ENCODE measurements around the gene PPP1R15A.
"Not testable (repeated sequence)": the region's sequence is repeated elsewhere in the genome, so short reads cannot be mapped to it uniquely, and the experiment has no call there.

The PPP1R15A gene

DNA sequence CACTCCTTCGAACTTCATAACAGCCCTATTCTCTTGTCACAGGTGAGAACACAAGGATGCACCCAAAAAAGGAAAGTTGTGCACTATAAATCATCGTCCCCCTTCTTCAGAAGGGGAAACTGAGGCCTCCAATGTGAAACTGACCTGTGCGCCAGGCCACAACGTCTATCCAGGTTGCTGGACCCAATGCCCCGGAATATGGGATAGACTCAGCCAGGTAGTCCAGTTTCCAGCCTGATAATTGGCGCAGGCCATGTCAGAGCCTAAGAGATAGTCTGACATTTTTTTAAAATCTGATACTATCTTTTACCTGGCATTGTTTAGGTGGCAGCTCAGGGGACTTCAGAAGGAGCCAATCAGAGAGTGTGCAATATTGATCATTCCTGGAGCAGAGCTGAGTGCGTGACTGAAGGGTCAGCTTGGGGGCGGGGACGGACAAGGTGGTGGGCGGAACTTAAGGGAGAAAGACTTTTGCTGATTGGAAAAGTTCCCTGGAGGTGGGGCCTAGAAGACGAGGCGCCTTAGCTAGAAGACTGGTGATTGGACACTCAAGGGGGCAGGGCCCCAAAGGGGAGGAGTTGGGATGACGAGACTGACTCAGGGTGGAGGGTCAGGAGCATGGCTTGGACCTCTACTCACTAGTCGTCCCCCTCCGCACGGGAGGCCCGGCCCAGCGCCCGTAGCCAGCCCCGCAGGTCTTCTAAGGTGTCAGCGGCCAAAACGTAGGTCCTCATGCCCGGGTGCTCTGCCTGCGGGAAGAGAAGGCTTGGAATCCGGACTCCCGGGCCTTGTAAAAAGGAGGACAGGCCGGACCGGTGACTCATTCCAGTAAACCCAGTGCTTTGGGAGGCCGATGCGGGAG is 12.3 kb upstream of the PPP1R15A start:
- no peak for DNase-seq (ENCODE audit: low read depth)

DNA sequence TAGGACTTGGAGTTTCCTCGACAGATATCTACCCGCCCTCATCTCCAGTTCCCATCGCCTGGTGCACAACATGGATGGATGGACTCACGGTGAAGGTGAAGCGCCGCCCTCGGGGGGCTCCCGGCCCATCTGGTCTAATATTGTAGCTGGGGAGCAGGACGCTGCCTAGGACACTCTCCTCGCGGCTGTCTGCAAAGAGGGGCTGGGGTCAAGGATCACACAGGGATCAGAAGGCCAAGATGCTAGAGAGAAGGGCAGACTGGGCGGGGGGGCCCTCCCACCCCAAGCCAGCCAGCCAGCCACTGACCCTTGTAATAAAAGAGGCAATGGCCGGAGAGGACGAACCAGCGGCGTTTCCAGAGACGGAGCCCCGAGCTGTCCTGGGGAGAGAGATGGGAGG is 10.9 kb upstream of the PPP1R15A start:
- no peak for DNase-seq (ENCODE audit: low read depth)

DNA sequence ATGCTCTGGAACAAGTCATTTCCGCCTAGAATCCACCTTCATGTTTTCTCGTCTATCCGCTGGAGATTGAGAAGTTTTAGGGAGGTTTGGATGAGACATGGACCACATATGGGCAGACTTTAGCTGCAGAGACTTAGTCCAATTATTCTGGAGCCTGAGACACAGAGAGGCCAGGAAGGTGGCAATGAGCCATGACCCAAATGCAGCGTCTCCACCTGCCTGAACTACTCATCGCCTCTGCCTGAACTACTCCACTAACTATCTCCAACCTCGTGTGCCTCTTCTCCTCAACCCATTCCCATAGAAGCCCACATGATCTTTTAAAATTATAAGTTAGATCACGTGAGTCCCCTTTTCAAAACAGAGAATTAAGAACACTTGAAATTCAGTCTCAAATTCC is 9.4 kb upstream of the PPP1R15A start:
- no peak for DNase-seq (ENCODE audit: low read depth)

DNA sequence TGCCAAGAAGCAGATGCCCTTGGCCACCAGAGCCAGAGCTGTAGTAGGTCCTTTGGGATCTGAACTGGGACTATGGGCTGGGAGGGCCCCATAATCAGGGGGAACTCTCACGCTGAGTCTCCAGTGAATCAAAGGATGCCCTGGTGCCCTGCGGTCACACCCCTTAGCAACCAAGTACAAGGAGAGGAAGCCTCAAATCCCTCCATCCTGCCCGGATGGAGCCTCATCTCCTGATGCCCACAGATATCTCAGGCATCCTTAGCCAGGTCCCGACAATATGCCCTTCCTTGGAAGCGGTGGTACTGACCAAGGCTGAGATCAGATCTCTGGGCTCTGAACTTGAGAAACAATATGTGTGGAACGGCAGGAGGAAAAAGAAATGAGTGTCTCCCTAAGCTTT is 5.5 kb upstream of the PPP1R15A start:
- no peak for DNase-seq (ENCODE audit: low read depth)

DNA sequence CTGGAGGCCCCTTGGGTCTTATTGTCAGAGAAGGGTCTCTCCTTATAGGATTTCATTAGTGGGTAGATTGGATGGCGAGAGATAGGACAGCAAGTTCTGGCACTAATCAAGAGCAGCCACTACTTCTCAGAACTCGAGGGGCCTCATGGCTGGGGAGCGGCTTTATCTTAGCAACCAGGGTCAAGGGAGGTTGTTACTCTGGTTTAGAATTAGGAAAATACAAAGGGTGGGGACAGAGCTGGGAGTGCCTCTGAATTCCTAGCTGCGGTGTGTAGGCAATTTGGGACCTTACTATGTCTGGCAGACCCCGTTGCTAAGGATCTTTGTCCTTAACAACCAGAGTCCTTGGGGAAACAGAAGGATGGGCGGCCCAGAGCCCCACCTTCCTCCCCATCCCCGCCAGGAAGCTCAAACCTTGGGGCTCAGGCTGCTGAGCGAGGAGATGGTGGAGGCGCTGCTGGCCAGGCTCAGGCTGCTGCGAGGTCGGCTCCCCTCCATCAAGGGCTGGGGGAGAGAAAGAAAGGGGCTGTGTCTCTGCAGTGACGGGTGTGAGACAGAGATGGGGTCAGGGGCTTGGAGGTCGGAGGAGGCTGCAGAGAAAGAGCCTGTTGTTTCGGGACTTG is 5.0 kb upstream of the PPP1R15A start:
- DNase-seq (ENCODE audit: low read depth), result no peak

DNA sequence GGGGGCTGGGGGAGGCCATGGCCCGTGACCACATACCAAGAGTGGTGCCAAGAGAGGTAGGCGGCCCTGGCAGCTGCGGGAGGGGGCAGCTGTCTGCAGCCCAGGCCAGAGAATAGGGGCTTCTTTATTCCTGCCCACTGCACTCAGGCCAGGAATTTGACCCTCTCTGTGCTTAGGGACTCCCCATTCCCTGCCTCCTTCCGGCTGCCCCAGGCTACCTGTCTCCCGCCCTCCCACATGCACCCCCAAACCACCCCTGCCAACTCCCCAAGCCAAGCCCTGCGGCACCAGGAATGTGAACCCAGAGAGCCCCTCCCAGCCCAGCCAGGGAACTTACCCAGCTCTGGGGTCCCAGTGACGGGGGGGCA is 4.5 kb upstream of the PPP1R15A start:
- no peak for DNase-seq (ENCODE audit: low read depth)

DNA sequence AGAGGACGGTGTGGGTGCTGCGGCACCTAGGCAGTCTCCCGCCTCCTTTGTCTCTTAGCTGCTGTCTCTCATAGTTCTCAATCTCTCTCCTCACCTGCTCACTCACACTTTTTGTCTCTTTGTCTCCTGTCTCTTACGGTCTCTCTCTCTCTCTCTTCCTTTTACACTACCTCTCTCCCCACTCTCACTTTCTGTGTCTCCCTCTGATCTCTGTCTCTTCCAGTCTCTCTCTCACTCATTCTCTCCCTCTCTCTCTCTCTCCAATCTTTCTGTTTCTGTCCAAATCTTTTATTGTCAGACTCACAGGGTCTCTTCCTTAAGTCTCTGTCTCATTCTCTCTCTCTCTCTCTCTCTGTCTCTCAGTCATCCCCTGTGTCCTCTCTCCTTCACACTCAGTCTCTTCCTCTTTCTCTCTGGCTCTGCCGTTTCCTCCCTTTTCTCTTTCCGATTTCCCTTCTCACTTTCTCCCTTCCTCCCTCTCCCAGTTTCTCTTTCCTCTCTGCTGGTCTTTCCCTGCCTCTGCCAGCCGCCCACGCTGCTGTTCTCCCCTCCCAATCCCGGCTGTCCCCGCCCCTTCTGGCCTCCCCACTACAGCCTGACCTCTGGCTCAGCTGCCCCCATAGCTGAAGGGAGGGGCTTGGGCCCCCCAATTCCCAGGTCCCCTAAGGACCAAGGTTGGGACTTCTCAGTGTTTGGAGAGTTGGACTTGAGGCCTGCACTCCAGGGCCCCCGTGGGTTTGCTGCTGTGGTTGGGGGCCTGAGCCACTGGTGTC is 3.9 kb upstream of the PPP1R15A start, which contains the start of gene PLEKHA4:
Gene PLEKHA4 (minus strand): TSS at position 504 of the 773 bp plus-strand sequence. CDS start 997 bp downstream, outside the sequence.
- DNase-seq (ENCODE audit: low read depth), result no peak

DNA sequence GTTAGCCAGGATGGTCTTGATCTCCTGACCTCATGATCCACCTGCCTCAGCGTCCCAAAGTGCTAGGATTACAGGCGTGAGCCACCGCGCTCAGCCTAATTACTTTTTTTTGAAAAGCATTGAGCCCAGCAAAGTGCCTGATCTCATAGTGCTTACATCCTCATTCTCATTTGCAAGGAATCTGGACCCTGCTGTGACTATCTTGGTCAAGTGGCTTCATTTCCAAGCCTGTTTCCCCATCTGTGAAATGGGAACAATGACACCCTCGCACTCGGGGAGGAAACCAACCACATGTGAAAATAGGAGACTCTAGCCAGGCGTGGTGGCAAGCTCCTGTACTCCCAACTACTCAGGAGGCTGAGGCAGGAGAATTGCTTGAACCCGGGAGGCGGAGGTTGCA is 2.2 kb upstream of the PPP1R15A start:
- DNase-seq (ENCODE audit: low read depth), result no peak

DNA sequence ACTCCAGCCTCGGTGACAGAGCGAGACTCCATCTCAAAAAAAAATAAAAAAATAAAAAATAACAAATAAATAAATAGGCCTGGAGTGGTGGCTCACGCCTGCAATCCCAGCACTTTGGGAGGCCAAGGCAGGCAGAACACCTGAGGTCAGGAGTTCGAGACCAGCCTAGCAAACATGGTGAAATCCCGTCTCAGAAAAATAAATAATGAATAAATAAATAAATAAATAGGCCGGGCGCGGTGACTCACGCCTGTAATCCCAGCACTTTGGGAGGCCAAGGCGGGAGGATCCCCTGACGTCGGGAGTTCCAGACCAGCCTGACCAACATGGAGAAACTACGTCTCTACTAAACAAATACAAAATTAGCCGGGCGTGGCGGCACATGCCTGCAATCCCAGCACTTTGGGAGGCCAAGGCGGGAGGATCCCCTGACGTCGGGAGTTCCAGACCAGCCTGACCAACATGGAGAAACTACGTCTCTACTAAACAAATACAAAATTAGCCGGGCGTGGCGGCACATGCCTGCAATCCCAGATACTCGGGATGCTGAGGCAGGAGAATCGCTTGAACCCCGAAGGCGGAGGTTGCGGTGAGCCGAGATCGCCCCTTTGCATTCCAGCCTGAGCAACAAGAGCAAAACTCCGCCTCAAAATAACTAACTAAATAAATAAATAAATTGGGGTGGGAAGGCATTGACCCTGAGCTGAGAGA is 595 bp upstream of the PPP1R15A start:
- not testable (repeated sequence) for DNase-seq (ENCODE audit: low read depth)

DNA sequence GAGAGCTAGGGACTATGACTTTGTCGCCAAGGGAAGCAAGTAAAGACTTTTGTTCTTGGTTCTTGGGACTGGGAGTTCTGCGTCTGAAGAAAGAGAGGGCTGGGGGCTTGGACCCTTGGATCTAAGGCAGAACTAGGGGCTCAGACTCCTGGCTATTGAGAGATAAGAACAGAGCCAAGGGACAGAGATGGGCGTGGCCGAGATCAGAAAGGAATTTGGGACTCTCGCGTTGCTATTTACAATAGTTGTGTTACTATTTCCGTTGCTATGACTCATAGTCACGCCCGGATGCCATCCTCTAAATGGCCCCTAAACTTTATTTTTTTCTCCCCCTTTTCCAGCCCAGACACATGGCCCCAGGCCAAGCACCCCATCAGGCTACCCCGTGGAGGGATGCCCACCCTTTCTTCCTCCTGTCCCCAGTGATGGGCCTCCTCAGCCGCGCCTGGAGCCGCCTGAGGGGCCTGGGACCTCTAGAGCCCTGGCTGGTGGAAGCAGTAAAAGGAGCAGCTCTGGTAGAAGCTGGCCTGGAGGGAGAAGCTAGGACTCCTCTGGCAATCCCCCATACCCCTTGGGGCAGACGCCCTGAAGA is 759 bp downstream of the PPP1R15A start:
- DNase-seq (ENCODE audit: low read depth), result peak; percentile 79

DNA sequence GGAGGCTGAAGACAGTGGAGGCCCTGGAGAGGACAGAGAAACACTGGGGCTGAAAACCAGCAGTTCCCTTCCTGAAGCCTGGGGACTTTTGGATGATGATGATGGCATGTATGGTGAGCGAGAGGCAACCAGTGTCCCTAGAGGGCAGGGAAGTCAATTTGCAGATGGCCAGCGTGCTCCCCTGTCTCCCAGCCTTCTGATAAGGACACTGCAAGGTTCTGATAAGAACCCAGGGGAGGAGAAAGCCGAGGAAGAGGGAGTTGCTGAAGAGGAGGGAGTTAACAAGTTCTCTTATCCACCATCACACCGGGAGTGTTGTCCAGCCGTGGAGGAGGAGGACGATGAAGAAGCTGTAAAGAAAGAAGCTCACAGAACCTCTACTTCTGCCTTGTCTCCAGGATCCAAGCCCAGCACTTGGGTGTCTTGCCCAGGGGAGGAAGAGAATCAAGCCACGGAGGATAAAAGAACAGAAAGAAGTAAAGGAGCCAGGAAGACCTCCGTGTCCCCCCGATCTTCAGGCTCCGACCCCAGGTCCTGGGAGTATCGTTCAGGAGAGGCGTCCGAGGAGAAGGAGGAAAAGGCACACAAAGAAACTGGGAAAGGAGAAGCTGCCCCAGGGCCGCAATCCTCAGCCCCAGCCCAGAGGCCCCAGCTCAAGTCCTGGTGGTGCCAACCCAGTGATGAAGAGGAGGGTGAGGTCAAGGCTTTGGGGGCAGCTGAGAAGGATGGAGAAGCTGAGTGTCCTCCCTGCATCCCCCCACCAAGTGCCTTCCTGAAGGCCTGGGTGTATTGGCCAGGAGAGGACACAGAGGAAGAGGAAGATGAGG is 1.5 kb downstream of the PPP1R15A start:
- DNase-seq (ENCODE audit: low read depth), result no peak

DNA sequence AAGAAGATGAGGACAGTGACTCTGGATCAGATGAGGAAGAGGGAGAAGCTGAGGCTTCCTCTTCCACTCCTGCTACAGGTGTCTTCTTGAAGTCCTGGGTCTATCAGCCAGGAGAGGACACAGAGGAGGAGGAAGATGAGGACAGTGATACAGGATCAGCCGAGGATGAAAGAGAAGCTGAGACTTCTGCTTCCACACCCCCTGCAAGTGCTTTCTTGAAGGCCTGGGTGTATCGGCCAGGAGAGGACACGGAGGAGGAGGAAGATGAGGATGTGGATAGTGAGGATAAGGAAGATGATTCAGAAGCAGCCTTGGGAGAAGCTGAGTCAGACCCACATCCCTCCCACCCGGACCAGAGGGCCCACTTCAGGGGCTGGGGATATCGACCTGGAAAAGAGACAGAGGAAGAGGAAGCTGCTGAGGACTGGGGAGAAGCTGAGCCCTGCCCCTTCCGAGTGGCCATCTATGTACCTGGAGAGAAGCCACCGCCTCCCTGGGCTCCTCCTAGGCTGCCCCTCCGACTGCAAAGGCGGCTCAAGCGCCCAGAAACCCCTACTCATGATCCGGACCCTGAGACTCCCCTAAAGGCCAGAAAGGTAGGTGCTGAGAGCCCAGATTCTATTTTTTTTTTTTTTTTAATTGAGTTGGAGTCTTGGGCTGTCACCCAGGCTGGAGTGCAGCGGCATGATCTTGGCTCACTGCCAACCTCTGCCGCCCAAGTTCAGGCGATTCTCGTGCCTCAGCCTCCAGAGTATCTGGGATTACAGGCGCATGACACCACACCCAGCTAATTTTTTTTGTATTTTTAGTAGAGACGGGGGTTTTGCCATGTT is 2.3 kb downstream of the PPP1R15A start:
- DNase-seq (ENCODE audit: low read depth), result no peak

DNA sequence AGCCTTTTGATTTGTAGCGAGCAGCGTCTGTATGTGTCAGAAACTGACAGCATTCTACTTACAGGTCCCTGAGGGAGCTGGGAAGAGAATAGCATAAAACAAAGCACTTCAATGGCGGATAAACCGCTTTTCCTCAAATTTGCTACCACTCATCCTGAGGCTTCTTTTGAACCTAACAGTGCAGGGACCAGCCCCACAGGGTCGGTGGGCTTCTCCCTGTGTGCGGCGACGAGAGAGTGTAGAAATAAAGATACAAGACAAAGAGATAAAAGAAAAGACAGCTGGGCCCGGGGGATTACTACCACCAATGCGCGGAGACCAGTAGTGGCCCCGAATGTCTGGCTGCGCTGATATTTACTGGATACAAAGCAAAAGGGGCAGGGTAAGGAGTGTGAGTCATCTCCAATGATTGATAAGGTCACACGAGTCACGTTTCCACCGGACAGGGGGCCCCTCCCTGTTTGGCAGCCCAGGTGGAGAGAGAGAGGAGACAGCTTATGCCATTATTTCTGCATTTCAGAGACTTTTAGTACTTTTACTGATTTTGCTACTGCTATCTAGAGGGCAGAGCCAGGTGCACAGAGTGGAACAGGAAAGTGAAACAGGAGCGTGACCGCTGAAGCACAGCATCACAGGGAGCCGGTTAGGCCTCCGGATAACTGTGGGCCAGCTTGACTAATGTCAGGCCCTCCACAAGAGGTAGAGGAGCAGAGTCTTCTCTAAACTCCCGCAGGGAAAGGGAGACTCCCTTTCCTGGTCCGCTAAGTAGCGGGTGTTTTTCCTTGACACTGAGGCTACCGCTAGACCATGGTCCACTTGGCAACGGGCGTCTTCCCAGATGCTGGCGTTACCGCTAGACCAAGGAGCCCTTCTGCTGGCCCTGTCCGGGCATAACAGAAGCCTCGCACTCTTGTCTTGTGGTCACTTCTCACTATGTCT is 4.1 kb downstream of the PPP1R15A start:
- DNase-seq (ENCODE audit: low read depth), result not testable (repeated sequence)

DNA sequence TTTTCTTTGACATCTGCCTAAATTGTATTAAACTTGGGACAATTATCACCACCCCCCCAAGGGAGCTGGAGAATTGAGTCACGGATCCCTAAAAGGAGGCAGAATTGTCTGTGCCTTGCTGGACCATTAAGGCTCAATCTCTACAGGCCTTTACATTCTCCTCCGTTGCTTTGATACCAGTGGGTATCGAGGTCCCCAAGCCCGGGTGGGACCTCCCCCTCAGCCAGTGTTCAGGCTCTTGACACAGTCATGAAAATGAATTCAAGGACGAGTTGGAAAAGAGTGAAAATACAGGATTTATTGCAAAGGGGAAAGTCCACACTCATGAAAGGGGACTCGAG is 5.6 kb downstream of the PPP1R15A start:
- DNase-seq (ENCODE audit: low read depth), result no peak

DNA sequence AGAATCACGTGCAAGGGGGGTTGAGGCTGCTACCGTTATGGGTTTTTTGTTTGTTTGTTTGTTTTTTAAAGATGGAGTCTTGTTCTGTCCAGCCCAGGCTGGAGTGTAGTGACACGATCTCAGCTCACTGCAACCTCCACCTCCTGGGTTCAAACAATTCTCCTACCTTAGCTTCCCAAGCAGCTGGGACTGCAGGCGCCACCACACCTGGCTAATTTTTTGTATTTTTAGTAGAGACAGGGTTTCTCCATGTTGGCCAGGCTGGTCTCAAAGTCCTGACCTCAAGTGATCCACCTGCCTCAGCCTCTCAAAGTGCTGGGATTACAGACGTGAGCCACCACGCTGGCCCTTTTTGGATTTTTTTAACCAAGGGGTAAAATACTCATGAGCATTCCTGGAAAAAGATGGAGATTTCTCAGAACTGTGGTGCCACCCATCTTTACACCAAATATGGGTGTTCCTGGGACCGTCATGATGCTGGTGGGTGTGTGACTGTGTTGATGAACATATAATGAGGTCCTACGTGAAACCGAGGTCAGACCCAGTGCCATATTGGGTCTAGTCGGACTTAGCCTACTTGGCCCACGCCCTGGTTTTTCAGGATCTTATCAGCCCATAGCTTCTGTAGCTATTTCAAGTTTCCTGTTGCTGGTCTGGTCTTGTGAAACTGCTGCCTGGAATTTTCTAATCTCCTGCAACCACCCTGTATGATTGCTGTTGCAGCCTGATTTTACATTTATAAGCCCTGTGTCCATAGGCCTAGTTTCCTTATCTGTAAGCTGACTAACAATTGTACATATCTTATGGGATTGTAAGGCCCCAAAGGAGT is 6.2 kb downstream of the PPP1R15A start:
- no peak for DNase-seq (ENCODE audit: low read depth)

DNA sequence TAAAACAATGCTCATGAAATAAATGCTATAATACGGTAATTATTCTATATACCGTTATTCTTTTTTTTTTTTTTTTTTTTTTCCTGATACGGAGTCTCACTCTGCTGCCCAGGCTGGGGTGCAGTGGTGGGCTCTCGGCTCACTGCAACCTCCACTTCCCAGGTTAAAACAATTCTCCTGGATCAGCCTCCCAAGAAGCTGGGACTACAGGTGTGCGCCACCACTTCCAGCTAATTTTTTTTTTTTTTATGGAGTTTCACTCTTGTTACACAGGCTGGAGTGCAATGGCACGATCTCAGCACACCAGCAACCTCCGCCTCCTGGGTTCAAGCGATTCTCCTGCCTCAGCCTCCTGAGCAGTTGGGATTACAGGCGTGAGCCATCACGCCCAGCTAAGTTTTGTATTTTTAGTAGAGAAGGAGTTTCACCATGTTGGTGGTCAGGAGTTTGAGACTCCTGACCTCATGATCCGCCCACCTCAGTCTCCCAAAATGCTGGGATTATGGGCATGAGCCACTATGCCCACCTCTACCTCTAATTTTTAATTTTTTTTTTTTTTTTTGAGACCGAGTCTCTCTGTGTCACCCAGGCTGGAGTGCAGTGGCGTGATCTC is 6.9 kb downstream of the PPP1R15A start:
- DNase-seq (ENCODE audit: low read depth), result no peak

DNA sequence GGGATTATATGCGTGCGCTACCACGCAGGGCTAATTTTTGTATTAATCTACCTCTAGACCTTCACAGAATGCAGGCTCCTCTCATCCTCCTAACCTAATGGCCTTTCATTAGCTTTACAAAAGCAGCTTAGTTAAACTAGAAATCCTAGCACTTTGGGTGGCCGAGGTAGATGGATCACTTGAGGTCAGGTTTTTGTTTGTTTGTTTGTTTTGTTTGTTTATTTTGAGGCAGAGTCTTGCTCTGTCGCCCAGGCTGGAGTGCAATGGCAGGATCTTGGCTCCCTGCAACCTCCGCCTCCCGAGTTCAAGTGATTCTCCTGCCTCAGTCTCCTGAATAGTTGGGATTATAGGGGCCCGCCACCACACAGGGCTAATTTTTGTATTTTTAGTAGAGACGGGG is 7.5 kb downstream of the PPP1R15A start:
- DNase-seq (ENCODE audit: low read depth), result not testable (repeated sequence)
